ENCODE results near the gene PDE4B.

Gene PDE4B

GRCh38 chr1:65897485-65897884 is 104.8 kb downstream of the PDE4B start:
- H3K36me3 ChIP-seq (ENCODE audit: control insufficient read depth, insufficient read depth, low read length) = no peaks in the 10 kb centered on the region
- no peak overlapping the region for H3K9ac ChIP-seq (ENCODE audit: low read length)

GRCh38 chr1:65904681-65905083 is 112.0 kb downstream of the PDE4B start:
- Histone ChIP-seq H3K27ac (ENCODE audit: low read depth, low read length) (no peak overlapping the region), H3K9ac (ENCODE audit: low read length) (no peak overlapping the region), H3K4me3 (ENCODE audit: low read length) (no peak overlapping the region), H3K36me3 (ENCODE audit: control insufficient read depth, insufficient read depth, low read length) (no peaks in the 10 kb centered on the region), H3K27me3 (ENCODE audit: control insufficient read depth, insufficient read depth, low read length) (no peaks in the 10 kb centered on the region), H3K4me1 (ENCODE audit: control insufficient read depth, insufficient read depth, low read length) (no peaks in the 10 kb centered on the region)

More at GRCh38 chr1:65897485-65897884, 104.8 kb downstream of the PDE4B start:
- no peak overlapping the region for H3K27ac ChIP-seq (ENCODE audit: low read depth, low read length)
- H3K4me3 ChIP-seq (ENCODE audit: low read length) = no peak overlapping the region
- H3K27me3 ChIP-seq (ENCODE audit: control insufficient read depth, insufficient read depth, low read length) = no peaks in the 10 kb centered on the region
- no peaks in the 10 kb centered on the region for H3K4me1 ChIP-seq (ENCODE audit: control insufficient read depth, insufficient read depth, low read length)

GRCh38 chr1:65910432-65910831 is 117.7 kb downstream of the PDE4B start:
- Histone ChIP-seq H3K4me3 (ENCODE audit: low read length) (no peak overlapping the region), H3K27me3 (ENCODE audit: control insufficient read depth, insufficient read depth, low read length) (no peaks in the 10 kb centered on the region), H3K27ac (ENCODE audit: low read depth, low read length) (no peak overlapping the region), H3K4me1 (ENCODE audit: control insufficient read depth, insufficient read depth, low read length) (no peaks in the 10 kb centered on the region), H3K36me3 (ENCODE audit: control insufficient read depth, insufficient read depth, low read length) (no peaks in the 10 kb centered on the region), H3K9ac (ENCODE audit: low read length) (no peak overlapping the region)

GRCh38 chr1:65911679-65912078 is 119.0 kb downstream of the PDE4B start:
- no peaks in the 10 kb centered on the region for H3K27me3 ChIP-seq (ENCODE audit: control insufficient read depth, insufficient read depth, low read length)
- H3K4me1 ChIP-seq (ENCODE audit: control insufficient read depth, insufficient read depth, low read length) = no peaks in the 10 kb centered on the region
- no peak overlapping the region for H3K9ac ChIP-seq (ENCODE audit: low read length)
- H3K36me3 ChIP-seq (ENCODE audit: control insufficient read depth, insufficient read depth, low read length) = no peaks in the 10 kb centered on the region
- H3K27ac ChIP-seq (ENCODE audit: low read depth, low read length) = no peak overlapping the region
- no peak overlapping the region for H3K4me3 ChIP-seq (ENCODE audit: low read length)

- Histone ChIP-seq H3K4me3 (ENCODE audit: low read length) (no peak overlapping the region), H3K27ac (ENCODE audit: low read depth, low read length) (no peak overlapping the region), H3K36me3 (ENCODE audit: control insufficient read depth, insufficient read depth, low read length) (no peaks in the 10 kb centered on the region), H3K9ac (ENCODE audit: low read length) (no peak overlapping the region), H3K4me1 (ENCODE audit: control insufficient read depth, insufficient read depth, low read length) (no peaks in the 10 kb centered on the region), H3K27me3 (ENCODE audit: control insufficient read depth, insufficient read depth, low read length) (no peaks in the 10 kb centered on the region)
These were observed 125.9 kb downstream of the PDE4B start for GRCh38 chr1:65918564-65918963.

- Histone ChIP-seq H3K27ac (ENCODE audit: low read depth, low read length) (no peak overlapping the region), H3K27me3 (ENCODE audit: control insufficient read depth, insufficient read depth, low read length) (no peaks in the 10 kb centered on the region), H3K4me1 (ENCODE audit: control insufficient read depth, insufficient read depth, low read length) (no peaks in the 10 kb centered on the region), H3K36me3 (ENCODE audit: control insufficient read depth, insufficient read depth, low read length) (no peaks in the 10 kb centered on the region), H3K9ac (ENCODE audit: low read length) (no peak overlapping the region), H3K4me3 (ENCODE audit: low read length) (no peak overlapping the region)
These were observed 128.8 kb downstream of the PDE4B start for GRCh38 chr1:65921446-65921845.

- H3K27ac ChIP-seq (ENCODE audit: low read depth, low read length) = no peak overlapping the region
- no peak overlapping the region for H3K4me3 ChIP-seq (ENCODE audit: low read length)
- H3K9ac ChIP-seq (ENCODE audit: low read length) = no peak overlapping the region
- H3K36me3 ChIP-seq (ENCODE audit: control insufficient read depth, insufficient read depth, low read length) = no peaks in the 10 kb centered on the region
- no peaks in the 10 kb centered on the region for H3K27me3 ChIP-seq (ENCODE audit: control insufficient read depth, insufficient read depth, low read length)
- H3K4me1 ChIP-seq (ENCODE audit: control insufficient read depth, insufficient read depth, low read length) = no peaks in the 10 kb centered on the region
These were observed 131.8 kb downstream of the PDE4B start for GRCh38 chr1:65924471-65924870.

- Histone ChIP-seq H3K27me3 (ENCODE audit: control insufficient read depth, insufficient read depth, low read length) (no peaks in the 10 kb centered on the region), H3K9ac (ENCODE audit: low read length) (no peak overlapping the region), H3K36me3 (ENCODE audit: control insufficient read depth, insufficient read depth, low read length) (no peaks in the 10 kb centered on the region), H3K4me3 (ENCODE audit: low read length) (no peak overlapping the region), H3K27ac (ENCODE audit: low read depth, low read length) (no peak overlapping the region), H3K4me1 (ENCODE audit: control insufficient read depth, insufficient read depth, low read length) (no peaks in the 10 kb centered on the region)
These were observed 145.8 kb downstream of the PDE4B start for GRCh38 chr1:65938506-65938905.

- Histone ChIP-seq H3K4me3 (ENCODE audit: low read length) (no peak overlapping the region), H3K9ac (ENCODE audit: low read length) (no peak overlapping the region)
These were observed 146.5 kb downstream of the PDE4B start for GRCh38 chr1:65939191-65939590.

GRCh38 chr1:65939636-65940035 is 146.9 kb downstream of the PDE4B start:
- Histone ChIP-seq H3K27me3 (ENCODE audit: control insufficient read depth, insufficient read depth, low read length) (no peaks in the 10 kb centered on the region), H3K4me1 (ENCODE audit: control insufficient read depth, insufficient read depth, low read length) (no peaks in the 10 kb centered on the region), H3K9ac (ENCODE audit: low read length) (no peak overlapping the region), H3K27ac (ENCODE audit: low read depth, low read length) (no peak overlapping the region), H3K4me3 (ENCODE audit: low read length) (no peak overlapping the region), H3K36me3 (ENCODE audit: control insufficient read depth, insufficient read depth, low read length) (no peaks in the 10 kb centered on the region)

More at GRCh38 chr1:65939191-65939590, 146.5 kb downstream of the PDE4B start:
- H3K4me1 ChIP-seq (ENCODE audit: control insufficient read depth, insufficient read depth, low read length) = no peaks in the 10 kb centered on the region
- H3K27ac ChIP-seq (ENCODE audit: low read depth, low read length) = no peak overlapping the region
- H3K27me3 ChIP-seq (ENCODE audit: control insufficient read depth, insufficient read depth, low read length) = no peaks in the 10 kb centered on the region
- no peaks in the 10 kb centered on the region for H3K36me3 ChIP-seq (ENCODE audit: control insufficient read depth, insufficient read depth, low read length)

- Histone ChIP-seq H3K4me3 (ENCODE audit: low read length) (no peak overlapping the region), H3K9ac (ENCODE audit: low read length) (no peak overlapping the region), H3K27ac (ENCODE audit: low read depth, low read length) (no peak overlapping the region), H3K4me1 (ENCODE audit: control insufficient read depth, insufficient read depth, low read length) (no peaks in the 10 kb centered on the region), H3K36me3 (ENCODE audit: control insufficient read depth, insufficient read depth, low read length) (no peaks in the 10 kb centered on the region), H3K27me3 (ENCODE audit: control insufficient read depth, insufficient read depth, low read length) (no peaks in the 10 kb centered on the region)
These were observed 147.4 kb downstream of the PDE4B start for GRCh38 chr1:65940126-65940525.

- Histone ChIP-seq H3K4me3 (ENCODE audit: low read length) (no peak overlapping the region), H3K9ac (ENCODE audit: low read length) (no peak overlapping the region), H3K36me3 (ENCODE audit: control insufficient read depth, insufficient read depth, low read length) (no peaks in the 10 kb centered on the region), H3K27ac (ENCODE audit: low read depth, low read length) (no peak overlapping the region), H3K27me3 (ENCODE audit: control insufficient read depth, insufficient read depth, low read length) (no peaks in the 10 kb centered on the region), H3K4me1 (ENCODE audit: control insufficient read depth, insufficient read depth, low read length) (no peaks in the 10 kb centered on the region)
These were observed 149.8 kb downstream of the PDE4B start for GRCh38 chr1:65942476-65942875.

GRCh38 chr1:65946376-65946775 is 153.7 kb downstream of the PDE4B start:
- Histone ChIP-seq H3K36me3 (ENCODE audit: control insufficient read depth, insufficient read depth, low read length) (no peaks in the 10 kb centered on the region), H3K9ac (ENCODE audit: low read length) (no peak overlapping the region), H3K27ac (ENCODE audit: low read depth, low read length) (no peak overlapping the region), H3K4me1 (ENCODE audit: control insufficient read depth, insufficient read depth, low read length) (no peaks in the 10 kb centered on the region), H3K27me3 (ENCODE audit: control insufficient read depth, insufficient read depth, low read length) (no peaks in the 10 kb centered on the region), H3K4me3 (ENCODE audit: low read length) (no peak overlapping the region)

Data from rectal smooth muscle tissue (tissue), 1 donor.